Karpas-422 (cell line): ENCODE measurements around the gene TIAM2. TPM values are rescaled to one million over a fixed set of nuclear protein-coding genes. Genes with fewer than 3 reads are reported as not detected.
A peak's percentile ranks its signal among the peaks of the same experiment; 100 is the strongest.

Source experiments
- DNase-seq: peaks from one replicate; pipeline ENCODE4 v3.0.0-alpha.2; 2015
- H2AFZ ChIP-seq: fragments of 200-600 bp; sonication (generic); 2 replicates; pipeline ENCODE4 v1.6.1; 2014; ENCODE audit warnings: antibody characterized with exemption, low read length, mixed read lengths
- H3K27ac ChIP-seq: fragments of 200-600 bp; sonication (generic); 2 replicates; pipeline ENCODE4 v1.5.1; 2014; ENCODE audit warnings: mild to moderate bottlenecking, low read length, moderate library complexity
- H3K27me3 ChIP-seq: fragments of 200-600 bp; sonication (generic); 2 replicates; pipeline ENCODE4 v1.6.1; 2014; ENCODE audit warnings: low read length, mixed read lengths
- H3K36me3 ChIP-seq: fragments of 200-600 bp; sonication (generic); 2 replicates; pipeline ENCODE4 v1.6.1; 2014; ENCODE audit warnings: low read length, mixed read lengths; ENCODE audit not compliant: insufficient read depth
- H3K4me1 ChIP-seq: fragments of 200-600 bp; sonication (generic); 2 replicates; pipeline ENCODE4 v1.6.1; 2014; ENCODE audit warnings: mild to moderate bottlenecking, low read length, mixed read lengths
- H3K4me2 ChIP-seq: fragments of 200-600 bp; sonication (generic); 2 replicates; pipeline ENCODE4 v1.6.1; 2014; ENCODE audit warnings: low read length, low read depth, mild to moderate bottlenecking; ENCODE audit not compliant: poor library complexity, severe bottlenecking
- H3K4me3 ChIP-seq: fragments of 200-600 bp; sonication (generic); 2 replicates; pipeline ENCODE4 v1.5.1; 2014; ENCODE audit warnings: mild to moderate bottlenecking, antibody characterized with exemption, low read length, mixed read lengths
- H3K79me2 ChIP-seq: fragments of 200-600 bp; sonication (generic); 2 replicates; pipeline ENCODE4 v1.6.1; 2014; ENCODE audit warnings: mild to moderate bottlenecking, low read length, mixed read lengths
- H3K9ac ChIP-seq: fragments of 200-600 bp; sonication (generic); 2 replicates; pipeline ENCODE4 v1.6.0; 2014; ENCODE audit warnings: low read length
- H3K9me2 ChIP-seq: fragments of 200-600 bp; sonication (generic), shearing (Covaris generic); replicated peaks from 2 replicates; pipeline ENCODE4 v1.6.0; 2014; ENCODE audit warnings: mild to moderate bottlenecking, low read length, moderate library complexity; ENCODE audit not compliant: insufficient read depth
- H3K9me3 ChIP-seq: fragments of 300-700, 200-600 bp; sonication (generic); 2 replicates; pipeline ENCODE4 v1.6.1; 2014; ENCODE audit warnings: low read length, mixed read lengths
- H4K20me1 ChIP-seq: fragments of 200-600 bp; sonication (generic); 2 replicates; pipeline ENCODE4 v1.6.1; 2014; ENCODE audit warnings: mild to moderate bottlenecking, antibody characterized with exemption, low read length, low read depth; ENCODE audit not compliant: insufficient read depth
- total RNA-seq: library from RNA; depleted of rRNA; stranded (reverse); fragments of >200 nt; shearing (Covaris generic); gene quantifications from 2 replicates; pipeline ENCODE4 v1.2.3, GENCODE V29; 2014; ENCODE audit warnings: low replicate concordance; rRNA removed

TIAM2 gene
- total RNA-seq = 4.4 and 9.0 TPM in 2 replicates

DNA sequence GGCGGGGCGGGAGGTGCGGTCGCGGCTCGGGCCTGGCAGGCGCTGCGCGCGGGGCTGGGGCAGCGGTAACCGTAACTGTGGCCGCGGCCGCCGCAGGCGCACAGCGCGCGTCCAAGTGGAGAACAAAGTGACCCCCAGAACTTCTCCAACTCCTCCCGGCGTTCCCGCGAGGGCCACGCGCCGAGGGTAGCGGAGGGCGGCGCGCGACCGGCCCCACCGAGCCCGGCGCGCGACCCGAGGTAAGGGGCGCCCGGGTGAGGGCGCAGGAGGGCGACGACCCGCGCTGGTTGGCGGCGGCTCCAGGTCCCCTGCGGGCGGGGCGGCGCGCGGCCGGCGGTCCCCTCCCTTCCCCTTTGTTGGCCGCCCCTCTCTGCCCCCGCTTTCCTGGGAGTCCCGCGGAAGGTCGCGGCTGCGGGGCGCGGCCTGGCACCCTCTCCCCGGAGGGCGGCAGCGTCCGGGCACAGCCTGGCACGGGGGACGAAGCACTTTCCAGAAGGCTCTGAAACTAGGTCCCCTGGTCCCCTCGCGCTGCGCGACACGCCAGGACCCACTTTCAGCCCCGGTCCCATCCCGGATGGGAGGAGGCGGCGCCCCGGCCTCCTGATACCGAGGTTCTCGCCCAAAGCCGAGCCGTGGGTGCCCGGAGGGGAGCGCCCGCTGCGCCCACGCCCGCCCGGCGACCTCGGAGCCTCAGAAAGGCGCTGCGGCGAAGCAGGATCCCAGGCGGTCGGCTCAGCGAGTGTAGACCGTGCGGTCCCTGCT is at the start of gene TIAM2:
Gene TIAM2, plus strand, starts transcription at position 62 of the 762 bp plus-strand sequence. CDS start 133,909 bp downstream, outside the sequence.
- no peaks in the 10 kb centered on the region for H3K9me3 ChIP-seq
- H3K9me2 ChIP-seq = no peaks in the 10 kb centered on the region

DNA sequence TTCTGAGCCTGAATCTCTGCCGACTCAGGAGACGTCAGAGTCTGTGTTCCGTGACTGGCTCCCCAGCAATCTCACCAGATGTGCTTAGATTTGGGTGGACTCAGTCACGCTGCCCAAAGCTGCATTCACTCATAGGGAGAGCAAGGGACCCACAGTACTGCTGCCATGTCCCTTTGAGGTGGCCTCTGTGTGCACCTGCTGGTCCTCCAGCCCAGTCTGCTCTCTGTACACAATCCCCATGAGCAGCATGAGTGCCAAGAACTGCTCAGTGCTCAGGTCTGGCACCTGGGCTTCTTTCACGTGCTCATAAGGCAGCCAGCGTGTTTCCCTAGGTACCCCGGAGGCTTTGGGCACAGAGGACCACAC is 44.2 kb upstream of the TIAM2 start:
- Histone ChIP-seq H2AFZ (no peak overlapping the region), H3K27ac (peak overlapping the region; percentile 70), H3K4me1 (peaks cover 29% of the 10 kb centered on the region), H3K9ac (peak overlapping the region; percentile 31), H3K9me3 (no peaks in the 10 kb centered on the region), H3K4me3 (peak overlapping the region; percentile 20; the same call in 1 of the 2 replicates), H3K9me2 (no peaks in the 10 kb centered on the region), H3K79me2 (no peaks in the 10 kb centered on the region), H4K20me1 (no peaks in the 10 kb centered on the region), H3K4me2 (peak overlapping the region; percentile 49), H3K27me3 (no peaks in the 10 kb centered on the region), H3K36me3 (no peaks in the 10 kb centered on the region)
- no peak for DNase-seq

More for the DNA sequence above, at the start of gene TIAM2:
- DNase-seq = no peak
- Histone ChIP-seq H3K36me3 (no peaks in the 10 kb centered on the region), H2AFZ (no peak within 1 kb of the TSS), H4K20me1 (no peaks in the 10 kb centered on the region), H3K27ac (no peak within 1 kb of the TSS), H3K27me3 (no peaks in the 10 kb centered on the region), H3K79me2 (no peaks in the 10 kb centered on the region), H3K4me3 (peak within 1 kb of the TSS; percentile 44; the same call in 1 of the 2 replicates), H3K9ac (0 out of 2 replicates have a peak within 1 kb of the TSS, but pooled peaks have one; percentile 9), H3K4me1 (no peaks in the 10 kb centered on the region), H3K4me2 (peak within 1 kb of the TSS; percentile 55)

DNA sequence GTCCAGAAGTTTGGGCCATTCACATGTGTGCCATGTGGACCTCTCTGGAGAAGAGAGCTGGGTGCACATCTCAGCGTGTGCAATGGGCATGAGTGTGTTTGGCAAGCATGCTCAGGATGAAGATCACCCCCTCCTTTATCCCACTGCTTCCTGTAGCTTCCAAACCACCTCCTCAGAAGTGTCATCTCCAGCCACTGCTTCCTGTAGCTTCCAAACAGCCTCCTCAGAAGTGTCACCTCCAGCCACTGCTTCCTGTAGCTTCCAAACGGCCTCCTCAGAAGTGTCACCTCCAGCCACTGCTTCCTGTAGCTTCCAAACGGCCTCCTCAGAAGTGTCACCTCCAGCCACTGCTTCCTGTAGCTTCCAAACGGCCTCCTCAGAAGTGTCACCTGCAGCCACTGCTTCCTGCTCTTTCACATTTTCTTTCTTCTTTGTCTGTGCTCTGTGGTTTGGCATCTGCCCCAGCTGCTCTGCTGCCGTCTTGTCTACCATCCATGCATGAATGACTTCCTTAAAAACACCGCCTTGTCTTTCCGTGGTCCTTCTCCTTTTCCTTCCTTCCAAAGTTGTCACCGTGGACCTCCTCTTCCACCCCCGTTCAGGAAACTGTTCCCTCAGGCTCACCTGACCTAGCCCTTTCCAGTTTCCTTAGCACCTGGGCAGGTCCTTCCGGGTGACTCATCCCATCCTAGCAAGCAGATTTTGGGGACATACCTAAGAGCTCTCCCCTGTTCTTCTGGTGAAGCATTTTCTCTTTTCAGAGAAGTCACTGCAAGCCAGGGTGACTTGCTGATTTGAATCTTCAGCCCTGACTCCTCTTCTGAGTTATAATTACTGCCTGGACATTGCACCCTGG is 43.5 kb upstream of the TIAM2 start:
- no peaks in the 10 kb centered on the region for H3K79me2 ChIP-seq
- no peaks in the 10 kb centered on the region for H3K36me3 ChIP-seq
- H3K4me1 ChIP-seq = peaks cover 29% of the 10 kb centered on the region
- no peak overlapping the region for H2AFZ ChIP-seq
- H3K4me2 ChIP-seq = peak overlapping the region; percentile 49
- H3K27ac ChIP-seq = peak overlapping the region; percentile 70
- DNase-seq = peak; percentile 68
- H3K9ac ChIP-seq = peak overlapping the region; percentile 31
- H3K9me3 ChIP-seq = no peaks in the 10 kb centered on the region
- H3K9me2 ChIP-seq = no peaks in the 10 kb centered on the region
- H4K20me1 ChIP-seq = no peaks in the 10 kb centered on the region
- H3K4me3 ChIP-seq = peak overlapping the region; percentile 20; the same call in 1 of the 2 replicates
- no peaks in the 10 kb centered on the region for H3K27me3 ChIP-seq

DNA sequence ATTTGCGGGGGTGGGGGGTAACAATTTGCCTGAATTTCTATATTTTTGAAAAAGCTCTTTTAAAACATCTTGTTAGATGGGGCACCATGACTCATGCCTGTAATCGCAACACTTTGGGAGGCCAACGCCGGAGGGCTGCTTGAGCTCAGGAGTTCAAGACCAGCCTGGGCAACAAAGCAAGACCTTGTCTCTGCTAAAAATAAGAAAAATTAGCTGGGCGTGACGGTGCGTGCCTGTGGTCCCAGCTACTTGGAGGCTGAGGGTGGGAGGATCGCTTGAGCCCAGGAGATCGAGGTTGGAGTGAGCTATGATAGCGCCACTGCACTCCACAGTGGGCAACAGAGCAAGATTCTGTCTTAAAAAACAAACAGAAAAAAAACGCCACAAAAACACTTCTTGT is 41.5 kb upstream of the TIAM2 start:
- DNase-seq = no peak
- peaks cover 29% of the 10 kb centered on the region for H3K4me1 ChIP-seq
- no peak overlapping the region for H3K9ac ChIP-seq
- no peaks in the 10 kb centered on the region for H4K20me1 ChIP-seq
- H2AFZ ChIP-seq = no peak overlapping the region
- H3K36me3 ChIP-seq = no peaks in the 10 kb centered on the region
- no peak overlapping the region for H3K27ac ChIP-seq
- H3K4me3 ChIP-seq = no peak overlapping the region
- H3K79me2 ChIP-seq = no peaks in the 10 kb centered on the region
- no peaks in the 10 kb centered on the region for H3K9me2 ChIP-seq
- H3K27me3 ChIP-seq = no peaks in the 10 kb centered on the region
- H3K4me2 ChIP-seq = no peak overlapping the region
- no peaks in the 10 kb centered on the region for H3K9me3 ChIP-seq

DNA sequence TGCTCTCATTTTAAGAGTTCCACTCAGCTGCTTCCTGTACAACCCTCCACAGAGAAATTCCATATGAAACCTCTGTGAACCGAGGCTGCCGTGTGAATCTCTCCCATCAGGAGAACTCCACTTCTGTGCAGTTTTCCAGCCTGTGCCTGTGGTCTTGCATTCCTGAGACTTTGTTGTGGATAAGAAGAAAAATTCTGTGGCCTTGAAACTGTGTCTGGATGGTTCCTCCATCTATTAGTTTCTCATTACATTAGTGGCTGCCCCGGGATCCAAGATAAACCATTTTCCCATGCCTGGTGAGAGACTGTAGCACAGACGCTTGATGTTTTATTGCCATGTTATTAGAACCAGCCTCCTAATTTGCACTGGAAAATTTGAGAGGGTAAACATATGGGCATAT is 40.8 kb upstream of the TIAM2 start:
- Histone ChIP-seq H3K79me2 (no peaks in the 10 kb centered on the region), H3K36me3 (no peaks in the 10 kb centered on the region), H3K4me3 (no peak overlapping the region), H3K9me2 (no peaks in the 10 kb centered on the region), H3K27ac (no peak overlapping the region), H3K27me3 (no peaks in the 10 kb centered on the region), H2AFZ (no peak overlapping the region), H3K4me1 (peaks cover 29% of the 10 kb centered on the region), H3K9ac (no peak overlapping the region), H4K20me1 (no peaks in the 10 kb centered on the region), H3K9me3 (no peaks in the 10 kb centered on the region), H3K4me2 (no peak overlapping the region)
- DNase-seq = no peak

DNA sequence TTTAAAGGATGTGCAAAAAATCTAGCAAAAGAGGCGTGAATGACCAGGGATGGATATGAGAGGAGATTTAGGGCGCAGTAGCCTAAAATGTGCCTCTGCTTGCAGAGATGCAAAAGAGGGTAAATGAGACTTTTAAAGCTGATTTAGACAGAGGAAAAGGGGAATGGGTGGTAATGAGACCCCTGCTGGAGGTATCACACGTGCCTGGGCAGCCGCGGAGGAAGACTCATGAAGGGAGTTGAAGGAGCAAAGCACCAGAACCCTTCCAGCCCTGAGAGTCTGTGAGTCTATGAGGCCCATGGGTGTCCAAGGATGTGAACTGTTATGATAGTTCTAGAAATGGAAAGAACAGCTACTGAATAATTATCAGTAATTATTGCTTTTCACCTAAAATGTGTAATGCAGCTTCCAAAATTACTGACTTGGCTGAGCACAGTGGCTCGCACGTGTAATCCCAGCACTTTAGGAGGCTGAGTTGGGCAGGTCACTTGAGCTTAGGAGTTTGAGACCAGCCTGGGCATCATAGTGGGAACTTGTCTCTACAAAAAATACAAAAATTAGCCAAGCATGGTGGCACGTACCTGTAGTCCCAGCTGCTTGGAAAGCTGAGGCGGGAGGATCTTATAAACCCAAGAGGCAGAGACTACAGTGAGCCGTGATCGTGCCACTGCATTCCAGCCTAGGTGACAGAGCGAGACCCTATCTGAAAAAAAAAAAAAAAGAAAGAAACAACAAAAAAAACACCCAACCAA is 38.2 kb upstream of the TIAM2 start:
- Histone ChIP-seq H3K9me3 (no peaks in the 10 kb centered on the region), H3K9ac (no peak overlapping the region), H3K79me2 (no peaks in the 10 kb centered on the region), H3K4me1 (peaks cover 3% of the 10 kb centered on the region), H3K4me2 (no peak overlapping the region), H4K20me1 (no peaks in the 10 kb centered on the region), H3K9me2 (no peaks in the 10 kb centered on the region), H2AFZ (no peak overlapping the region), H3K27me3 (no peaks in the 10 kb centered on the region), H3K36me3 (no peaks in the 10 kb centered on the region), H3K4me3 (no peak overlapping the region), H3K27ac (no peak overlapping the region)
- no peak for DNase-seq

DNA sequence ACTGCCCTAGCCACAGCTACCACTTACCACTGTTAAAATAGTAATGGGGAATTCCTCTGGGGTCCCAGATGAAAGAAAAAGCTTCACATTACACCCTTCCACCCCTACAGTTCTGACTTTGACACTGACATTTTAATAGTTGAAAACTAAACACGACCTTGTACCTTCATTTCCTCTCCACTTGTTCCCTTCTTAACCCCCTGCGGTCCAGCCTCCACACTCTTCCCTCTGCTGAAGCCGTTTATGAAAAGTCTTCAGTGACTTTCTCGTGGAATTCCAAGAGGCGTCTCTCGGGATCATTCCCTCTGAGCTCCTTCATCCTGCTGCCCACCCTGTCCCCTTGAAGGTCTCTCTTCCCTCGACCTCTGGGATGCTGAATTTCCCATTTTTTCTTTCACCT is 36.6 kb upstream of the TIAM2 start:
- H3K79me2 ChIP-seq = no peaks in the 10 kb centered on the region
- H3K4me2 ChIP-seq = no peak overlapping the region
- H3K27me3 ChIP-seq = no peaks in the 10 kb centered on the region
- H4K20me1 ChIP-seq = no peaks in the 10 kb centered on the region
- no peak overlapping the region for H2AFZ ChIP-seq
- no peaks in the 10 kb centered on the region for H3K4me1 ChIP-seq
- no peaks in the 10 kb centered on the region for H3K9me3 ChIP-seq
- no peaks in the 10 kb centered on the region for H3K9me2 ChIP-seq
- DNase-seq = no peak
- no peak overlapping the region for H3K27ac ChIP-seq
- no peak overlapping the region for H3K4me3 ChIP-seq
- H3K36me3 ChIP-seq = no peaks in the 10 kb centered on the region
- H3K9ac ChIP-seq = no peak overlapping the region
